Measurements from ENCODE around the gene ATP6V1B1.
"Not testable (repeated sequence)": the region's sequence is repeated elsewhere in the genome, so short reads cannot be mapped to it uniquely, and the experiment has no call there.

ATP6V1B1 gene

DNA sequence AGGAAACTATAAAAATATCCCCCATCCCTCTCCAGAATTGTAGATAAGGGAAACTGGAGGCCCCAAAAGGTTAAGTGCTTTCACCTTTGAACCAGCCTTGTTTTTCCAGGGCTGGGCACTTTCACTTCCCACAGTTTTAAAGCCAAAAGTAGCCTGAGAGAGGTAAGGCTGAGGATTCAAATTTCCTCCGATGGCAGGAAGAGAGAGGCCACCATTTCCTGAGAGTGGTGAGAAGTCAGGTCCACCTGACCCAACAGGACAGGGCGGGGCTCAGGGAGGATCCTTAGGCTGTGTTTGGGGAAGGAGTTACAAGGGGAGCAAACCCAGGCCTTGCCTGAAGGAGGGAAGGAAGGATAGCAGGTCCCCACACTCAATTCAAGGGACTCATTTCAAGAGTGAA, 63.7 kb downstream of the ATP6V1B1 start:
- Histone ChIP-seq H3K27me3 (ENCODE audit: low read depth, low read length) (no peaks in the 10 kb centered on the region), H3K36me3 (ENCODE audit: control insufficient read depth in 1 of 2, insufficient read depth in 2 of 2, low read length in 2 of 2) (no peaks in the 10 kb centered on the region), H3K9me3 (ENCODE audit: control insufficient read depth in 1 of 2, low read length in 2 of 2) (no peaks in the 10 kb centered on the region), H3K4me1 (ENCODE audit: control insufficient read depth in 1 of 2, insufficient read depth in 2 of 2, low read length in 2 of 2) (peaks cover 0 to 16% of the 10 kb centered on the region in 2 donors), H3K27ac (ENCODE audit: low read length) (no peak overlapping the region), H3K4me3 (ENCODE audit: low read depth in 1 of 2, low read length in 2 of 2) (no peak overlapping the region)

DNA sequence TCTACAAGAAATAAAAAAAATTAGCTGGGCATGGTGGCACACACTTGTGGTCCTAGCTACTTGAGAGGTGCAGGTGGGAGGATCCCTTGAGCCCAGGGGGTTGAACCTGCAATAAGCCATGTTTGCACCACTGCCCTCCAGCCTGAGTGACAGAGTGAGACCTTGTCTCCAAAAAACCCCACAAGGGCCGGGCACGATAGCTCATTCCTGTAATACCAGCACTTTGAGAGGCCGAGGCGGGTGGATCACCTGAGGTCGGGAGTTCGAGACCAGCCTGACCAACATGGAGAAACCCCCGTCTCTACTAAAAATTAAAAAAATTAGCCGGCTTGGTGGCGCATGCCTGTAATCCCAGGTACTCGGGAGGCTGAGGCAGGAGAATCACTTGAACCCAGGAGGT, 64.2 kb downstream of the ATP6V1B1 start:
- H3K27ac ChIP-seq (ENCODE audit: low read length); H3K9me3 ChIP-seq (ENCODE audit: control insufficient read depth in 1 of 2, low read length in 2 of 2); H3K4me3 ChIP-seq (ENCODE audit: low read depth in 1 of 2, low read length in 2 of 2); H3K27me3 ChIP-seq (ENCODE audit: low read depth, low read length); H3K36me3 ChIP-seq (ENCODE audit: control insufficient read depth in 1 of 2, insufficient read depth in 2 of 2, low read length in 2 of 2): not testable (repeated sequence)
- peaks cover 0 to 16% of the 10 kb centered on the region in 2 donors for H3K4me1 ChIP-seq (ENCODE audit: control insufficient read depth in 1 of 2, insufficient read depth in 2 of 2, low read length in 2 of 2)

DNA sequence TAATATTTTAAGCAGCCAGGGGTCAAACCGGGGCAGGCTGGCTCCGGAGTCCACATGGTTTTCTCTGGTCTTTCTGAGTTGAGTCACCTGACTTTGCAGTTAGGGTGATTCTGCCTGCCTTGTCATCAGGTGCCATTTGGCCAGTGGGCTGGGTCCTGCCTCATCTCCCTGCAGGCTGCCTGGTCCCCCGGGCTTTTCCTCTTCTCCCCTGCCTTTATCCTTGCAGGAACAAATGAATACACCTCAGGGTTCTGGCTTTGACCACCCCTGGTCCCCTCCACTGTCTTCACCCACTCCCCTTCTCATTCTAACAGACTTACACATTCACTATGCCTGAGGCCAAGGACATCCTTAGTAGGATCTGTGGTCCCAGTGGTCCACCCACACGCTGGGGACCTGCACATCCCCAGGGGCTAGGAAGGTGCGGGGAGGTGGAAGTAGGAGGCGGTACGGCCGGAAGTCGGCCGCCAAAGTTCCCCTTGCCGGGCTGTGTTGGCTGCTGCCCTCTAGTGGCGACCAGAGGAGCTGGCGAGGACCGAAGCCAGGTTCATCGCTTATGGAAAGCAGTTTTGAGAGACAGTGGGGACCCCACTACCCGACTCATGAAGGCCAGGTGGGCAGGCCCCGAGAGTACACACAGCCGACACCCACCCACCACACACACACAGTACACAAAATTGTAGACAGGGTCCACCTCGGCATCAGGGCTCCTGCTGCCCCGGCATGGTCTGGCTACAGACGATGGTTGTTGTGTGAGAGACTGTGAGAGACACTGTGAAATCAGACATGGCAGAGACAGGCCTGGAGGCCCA, 65.3 kb downstream of the ATP6V1B1 start:
- Histone ChIP-seq H3K4me3 (ENCODE audit: low read depth in 1 of 2, low read length in 2 of 2) (peak overlapping the region; percentile 39 to 70), H3K27ac (ENCODE audit: low read length) (no peak overlapping the region), H3K4me1 (ENCODE audit: control insufficient read depth in 1 of 2, insufficient read depth in 2 of 2, low read length in 2 of 2) (peaks cover 0 to 8% of the 10 kb centered on the region in 2 donors)

DNA sequence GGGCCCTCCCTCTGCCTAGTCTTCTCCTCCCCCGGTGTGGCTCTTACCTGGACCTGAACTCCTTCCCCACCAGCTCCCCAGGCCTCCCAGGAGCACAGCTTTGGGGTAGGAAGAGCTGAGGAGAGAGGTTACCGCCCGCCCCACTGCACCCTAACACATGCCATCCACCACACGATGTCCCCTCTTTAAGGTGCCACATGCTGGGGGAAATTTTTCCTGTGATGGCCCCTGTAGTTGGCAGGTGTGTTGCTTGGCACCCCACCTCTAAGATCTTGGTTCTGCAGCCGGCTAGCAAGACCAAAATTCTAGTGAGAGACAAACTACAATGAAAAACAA, 65.9 kb downstream of the ATP6V1B1 start:
- no peaks in the 10 kb centered on the region for H3K9me3 ChIP-seq (ENCODE audit: control insufficient read depth in 1 of 2, low read length in 2 of 2)
- H3K27me3 ChIP-seq (ENCODE audit: low read depth, low read length): no peaks in the 10 kb centered on the region
- no peak overlapping the region for H3K27ac ChIP-seq (ENCODE audit: low read length)
- no peak overlapping the region for H3K4me3 ChIP-seq (ENCODE audit: low read depth in 1 of 2, low read length in 2 of 2)
- H3K4me1 ChIP-seq (ENCODE audit: control insufficient read depth in 1 of 2, insufficient read depth in 2 of 2, low read length in 2 of 2): peaks cover 0 to 8% of the 10 kb centered on the region in 2 donors
- H3K36me3 ChIP-seq (ENCODE audit: control insufficient read depth in 1 of 2, insufficient read depth in 2 of 2, low read length in 2 of 2): no peaks in the 10 kb centered on the region

More for the DNA sequence above, 65.3 kb downstream of the ATP6V1B1 start:
- no peaks in the 10 kb centered on the region for H3K36me3 ChIP-seq (ENCODE audit: control insufficient read depth in 1 of 2, insufficient read depth in 2 of 2, low read length in 2 of 2)
- H3K27me3 ChIP-seq (ENCODE audit: low read depth, low read length): no peaks in the 10 kb centered on the region
- H3K9me3 ChIP-seq (ENCODE audit: control insufficient read depth in 1 of 2, low read length in 2 of 2): no peaks in the 10 kb centered on the region

DNA sequence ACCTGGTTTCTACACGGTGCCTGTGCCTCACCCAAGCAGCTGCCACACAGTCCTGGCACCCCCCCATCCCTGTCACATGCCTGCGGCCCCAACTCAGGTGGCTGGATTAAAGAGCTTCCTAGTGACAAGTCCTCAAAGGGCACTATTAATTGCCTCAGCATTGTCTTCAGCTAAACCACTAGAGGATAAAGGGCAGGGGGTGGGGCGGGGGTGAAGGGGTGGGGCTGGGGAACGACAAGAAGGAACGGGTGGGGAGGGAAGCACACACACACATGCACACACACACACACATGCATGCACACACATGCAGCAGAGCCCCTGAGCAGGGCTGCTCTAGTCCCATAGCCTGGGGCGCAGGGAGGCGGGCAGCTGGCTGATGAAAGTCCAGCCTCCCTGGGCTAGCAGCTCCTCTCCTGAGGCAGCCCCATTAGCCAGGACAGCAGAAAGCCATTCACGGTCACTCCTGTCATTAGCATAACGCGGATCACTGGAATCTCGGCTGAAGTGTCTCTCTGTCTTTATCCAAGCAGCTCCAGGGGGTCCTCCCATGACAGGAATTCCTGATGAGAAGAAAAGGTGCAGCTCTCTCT, 66.4 kb downstream of the ATP6V1B1 start:
- no peaks in the 10 kb centered on the region for H3K36me3 ChIP-seq (ENCODE audit: control insufficient read depth in 1 of 2, insufficient read depth in 2 of 2, low read length in 2 of 2)
- H3K9me3 ChIP-seq (ENCODE audit: control insufficient read depth in 1 of 2, low read length in 2 of 2): no peaks in the 10 kb centered on the region
- no peak overlapping the region for H3K4me3 ChIP-seq (ENCODE audit: low read depth in 1 of 2, low read length in 2 of 2)
- no peaks in the 10 kb centered on the region for H3K27me3 ChIP-seq (ENCODE audit: low read depth, low read length)
- H3K4me1 ChIP-seq (ENCODE audit: control insufficient read depth in 1 of 2, insufficient read depth in 2 of 2, low read length in 2 of 2): peaks cover 0 to 8% of the 10 kb centered on the region in 2 donors
- no peak overlapping the region for H3K27ac ChIP-seq (ENCODE audit: low read length)

DNA sequence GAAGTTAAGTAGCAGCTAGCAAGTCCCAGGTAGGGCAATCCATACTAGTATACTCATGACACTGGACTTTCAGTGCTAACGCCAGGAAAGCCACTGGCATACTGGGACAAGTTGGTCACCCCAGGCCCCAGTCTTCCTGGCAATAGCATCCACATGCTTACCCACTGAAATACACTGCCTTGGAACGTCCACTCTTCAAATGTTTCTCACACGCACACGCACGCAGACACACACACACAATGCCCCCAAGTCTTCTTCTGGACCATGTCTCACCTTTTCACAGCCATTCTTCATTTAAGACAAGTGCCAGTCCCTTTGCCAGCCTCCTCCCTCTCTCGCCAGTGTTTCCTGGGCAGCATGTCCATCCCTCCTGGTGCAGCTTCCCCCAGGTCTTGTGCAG, 67.7 kb downstream of the ATP6V1B1 start:
- Histone ChIP-seq H3K27me3 (ENCODE audit: low read depth, low read length) (no peaks in the 10 kb centered on the region), H3K9me3 (ENCODE audit: control insufficient read depth in 1 of 2, low read length in 2 of 2) (no peaks in the 10 kb centered on the region), H3K27ac (ENCODE audit: low read length) (no peak overlapping the region), H3K4me3 (ENCODE audit: low read depth in 1 of 2, low read length in 2 of 2) (no peak overlapping the region), H3K4me1 (ENCODE audit: control insufficient read depth in 1 of 2, insufficient read depth in 2 of 2, low read length in 2 of 2) (peaks cover 0 to 8% of the 10 kb centered on the region in 2 donors), H3K36me3 (ENCODE audit: control insufficient read depth in 1 of 2, insufficient read depth in 2 of 2, low read length in 2 of 2) (no peaks in the 10 kb centered on the region)

DNA sequence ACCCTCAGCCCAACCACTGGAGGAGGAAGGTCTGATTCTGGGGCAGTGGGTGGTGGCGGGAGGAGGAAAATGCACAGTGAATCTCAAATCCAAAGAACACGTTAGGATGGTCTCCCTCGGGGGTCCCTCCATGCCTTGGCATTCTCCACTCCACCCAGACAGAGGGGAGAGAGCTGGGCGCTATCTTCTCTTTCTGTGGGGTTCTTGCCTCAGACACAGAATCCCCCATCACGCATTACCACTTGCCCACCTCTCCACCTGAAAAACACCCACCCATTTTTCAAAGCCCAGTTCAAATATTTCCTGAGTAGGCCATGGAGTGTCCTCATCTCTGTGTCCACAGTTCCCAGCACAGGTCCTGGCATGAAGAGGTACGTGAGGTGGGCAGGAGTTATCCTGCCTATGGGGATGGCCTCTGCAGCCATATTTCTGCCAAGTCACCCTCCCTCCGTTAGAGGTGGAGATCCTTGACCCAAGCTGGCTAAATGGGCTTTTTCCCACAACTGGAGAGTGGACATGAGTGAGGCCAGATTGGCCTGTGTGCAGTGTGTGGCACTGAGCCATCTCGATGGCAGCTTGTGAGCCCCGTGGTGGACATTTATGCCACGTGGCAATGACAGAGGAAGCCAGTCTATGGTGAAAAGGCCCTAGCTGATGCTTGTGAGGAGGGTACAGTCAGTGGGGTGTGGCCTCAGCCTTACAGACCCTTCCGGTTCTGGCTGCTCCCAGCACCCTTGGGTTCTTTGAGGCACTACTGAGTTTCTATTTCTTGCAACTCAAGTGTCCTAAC, 68.5 kb downstream of the ATP6V1B1 start:
- Histone ChIP-seq H3K27ac (ENCODE audit: low read length) (no peak overlapping the region), H3K27me3 (ENCODE audit: low read depth, low read length) (no peaks in the 10 kb centered on the region), H3K4me1 (ENCODE audit: control insufficient read depth in 1 of 2, insufficient read depth in 2 of 2, low read length in 2 of 2) (peaks cover 0 to 8% of the 10 kb centered on the region in 2 donors), H3K36me3 (ENCODE audit: control insufficient read depth in 1 of 2, insufficient read depth in 2 of 2, low read length in 2 of 2) (no peaks in the 10 kb centered on the region), H3K4me3 (ENCODE audit: low read depth in 1 of 2, low read length in 2 of 2) (no peak overlapping the region), H3K9me3 (ENCODE audit: control insufficient read depth in 1 of 2, low read length in 2 of 2) (no peaks in the 10 kb centered on the region)

DNA sequence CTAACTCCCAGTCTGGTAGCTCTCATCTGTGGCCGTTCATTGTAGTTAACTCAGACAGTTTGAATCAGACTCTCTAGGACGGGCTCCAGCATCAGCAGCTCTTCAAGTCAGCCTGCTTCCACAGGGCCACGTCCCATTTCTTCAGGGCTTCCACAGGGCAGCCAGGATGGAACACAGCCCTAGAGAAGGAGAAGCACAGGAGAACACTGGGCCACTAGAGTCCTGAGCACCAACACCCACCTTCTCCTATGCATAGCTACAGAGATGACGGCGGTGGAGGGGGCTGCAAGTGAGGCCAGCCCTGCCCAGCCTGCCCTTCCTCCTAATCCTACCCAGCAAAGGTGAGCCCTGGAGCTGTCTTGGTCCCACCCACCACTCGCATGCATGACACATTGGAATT, 69.2 kb downstream of the ATP6V1B1 start:
- Histone ChIP-seq H3K4me3 (ENCODE audit: low read depth in 1 of 2, low read length in 2 of 2) (no peak overlapping the region), H3K36me3 (ENCODE audit: control insufficient read depth in 1 of 2, insufficient read depth in 2 of 2, low read length in 2 of 2) (no peaks in the 10 kb centered on the region), H3K27me3 (ENCODE audit: low read depth, low read length) (no peaks in the 10 kb centered on the region), H3K27ac (ENCODE audit: low read length) (no peak overlapping the region), H3K9me3 (ENCODE audit: control insufficient read depth in 1 of 2, low read length in 2 of 2) (no peaks in the 10 kb centered on the region), H3K4me1 (ENCODE audit: control insufficient read depth in 1 of 2, insufficient read depth in 2 of 2, low read length in 2 of 2) (peaks cover 0 to 8% of the 10 kb centered on the region in 2 donors)

DNA sequence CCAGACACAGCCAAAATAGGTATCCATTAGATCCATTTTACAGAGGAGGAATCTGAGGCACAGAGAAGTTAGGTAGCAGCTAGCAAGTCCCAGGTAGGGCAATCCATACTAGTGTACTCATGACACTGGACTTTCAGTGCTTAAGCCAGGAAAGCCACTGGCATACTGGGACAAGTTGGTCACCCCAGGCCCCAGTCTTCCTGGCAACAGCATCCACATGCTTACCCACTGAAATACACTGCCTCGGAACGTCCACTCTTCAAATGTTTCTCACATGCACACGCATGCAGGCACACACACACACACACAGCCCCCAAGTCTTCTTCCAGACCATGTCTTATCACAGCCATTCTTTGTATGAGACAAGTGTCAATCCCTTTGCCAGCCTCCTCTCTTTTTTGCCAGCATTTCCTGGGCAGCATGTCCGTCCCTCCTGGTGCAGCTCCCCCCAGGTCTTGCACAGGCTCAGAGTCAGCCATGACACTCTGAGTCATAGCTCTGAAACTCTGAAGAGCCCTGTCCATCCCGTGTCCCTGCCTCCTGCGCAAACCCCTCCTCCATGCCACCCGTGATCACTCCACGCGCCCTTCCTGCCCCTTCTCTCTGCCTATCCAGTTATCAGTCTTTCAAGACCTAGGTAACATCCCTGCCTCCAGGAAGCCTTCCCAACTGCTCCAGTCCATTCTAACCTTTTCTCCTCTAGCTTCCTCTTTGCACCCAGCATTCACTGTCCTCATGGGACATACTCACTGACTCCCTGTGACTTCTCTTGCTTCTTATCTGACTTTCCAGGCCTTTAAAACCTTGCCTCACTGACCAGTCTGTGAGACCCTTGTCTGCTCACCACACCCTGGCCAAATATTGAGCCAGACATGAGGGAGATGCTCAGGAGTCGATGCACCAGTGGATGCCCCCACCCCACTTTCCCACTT, 69.8 kb downstream of the ATP6V1B1 start:
- H3K9me3 ChIP-seq (ENCODE audit: control insufficient read depth in 1 of 2, low read length in 2 of 2): no peaks in the 10 kb centered on the region
- no peak overlapping the region for H3K4me3 ChIP-seq (ENCODE audit: low read depth in 1 of 2, low read length in 2 of 2)
- peaks cover 0 to 8% of the 10 kb centered on the region in 2 donors for H3K4me1 ChIP-seq (ENCODE audit: control insufficient read depth in 1 of 2, insufficient read depth in 2 of 2, low read length in 2 of 2)
- no peaks in the 10 kb centered on the region for H3K27me3 ChIP-seq (ENCODE audit: low read depth, low read length)
- H3K27ac ChIP-seq (ENCODE audit: low read length): no peak overlapping the region
- H3K36me3 ChIP-seq (ENCODE audit: control insufficient read depth in 1 of 2, insufficient read depth in 2 of 2, low read length in 2 of 2): no peaks in the 10 kb centered on the region

DNA sequence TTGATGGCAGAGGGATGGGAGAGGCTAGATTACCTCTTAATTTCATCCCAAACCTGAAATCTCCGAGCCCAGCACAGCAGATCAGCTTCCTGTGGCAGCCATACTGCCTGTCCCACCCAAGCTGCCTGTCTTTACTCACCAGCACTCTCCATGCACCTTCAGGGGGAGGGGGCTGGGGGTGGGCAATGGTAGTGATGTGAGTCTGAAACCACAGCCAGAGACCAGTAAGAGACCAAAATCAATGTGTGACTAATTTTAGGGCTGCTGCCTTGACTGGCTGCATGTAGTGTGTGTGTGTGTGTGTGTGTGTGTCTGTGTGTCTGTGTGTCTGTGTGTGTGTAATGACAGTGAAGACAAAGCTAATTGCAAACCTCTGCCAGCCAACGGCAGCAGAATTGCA, 70.6 kb downstream of the ATP6V1B1 start:
- Histone ChIP-seq H3K27me3 (ENCODE audit: low read depth, low read length) (no peaks in the 10 kb centered on the region), H3K36me3 (ENCODE audit: control insufficient read depth in 1 of 2, insufficient read depth in 2 of 2, low read length in 2 of 2) (no peaks in the 10 kb centered on the region), H3K27ac (ENCODE audit: low read length) (no peak overlapping the region), H3K4me3 (ENCODE audit: low read depth in 1 of 2, low read length in 2 of 2) (no peak overlapping the region), H3K9me3 (ENCODE audit: control insufficient read depth in 1 of 2, low read length in 2 of 2) (no peaks in the 10 kb centered on the region), H3K4me1 (ENCODE audit: control insufficient read depth in 1 of 2, insufficient read depth in 2 of 2, low read length in 2 of 2) (no peaks in the 10 kb centered on the region)

Data from muscle layer of duodenum (tissue), 2 donors.